ENCODE results near the gene CFAP92.

CFAP92 gene

GRCh38 chr3:129005526-129006303 is 11.8 kb upstream of the CFAP92 start:
- no peak for DNase-seq

GRCh38 chr3:129004639-129005295 is 10.9 kb upstream of the CFAP92 start:
- peak; percentile 15 for DNase-seq

GRCh38 chr3:129003578-129004112 is 9.8 kb upstream of the CFAP92 start:
- DNase-seq, result peak; percentile 89

GRCh38 chr3:129002573-129003569 is 9.0 kb upstream of the CFAP92 start:
- DNase-seq, result no peak

- DNase-seq, result peak; percentile 47
Measured at GRCh38 chr3:129001806-129002572, 8.1 kb upstream of the CFAP92 start.

- no peak for DNase-seq
Measured at GRCh38 chr3:129001101-129001805, 7.4 kb upstream of the CFAP92 start, which contains the start of gene EFCC1. TSS of gene EFCC1 (plus strand) at chr3:129001304. CDS start at chr3:129001629, 325 bp downstream.

- no peak for DNase-seq
Measured at GRCh38 chr3:129000742-129001100, 6.8 kb upstream of the CFAP92 start.

- DNase-seq, result no peak
Measured at GRCh38 chr3:128999102-128999501, 5.2 kb upstream of the CFAP92 start.

GRCh38 chr3:128998561-128998960 is 4.7 kb upstream of the CFAP92 start:
- peak; percentile 33 for DNase-seq

GRCh38 chr3:128997486-128998133 is 3.7 kb upstream of the CFAP92 start:
- no peak for DNase-seq

GRCh38 chr3:128996726-128997125 is 2.9 kb upstream of the CFAP92 start:
- DNase-seq, result no peak

GRCh38 chr3:128996200-128996599 is 2.3 kb upstream of the CFAP92 start:
- no peak for DNase-seq

- DNase-seq, result no peak
Measured at GRCh38 chr3:128995737-128996136, 1.9 kb upstream of the CFAP92 start.

- DNase-seq, result no peak
Measured at GRCh38 chr3:128994581-128995546, 988 bp upstream of the CFAP92 start.

GRCh38 chr3:128994173-128994512 is 267 bp upstream of the CFAP92 start:
- no peak for DNase-seq

GRCh38 chr3:128992926-128993460 is 883 bp downstream of the CFAP92 start:
- DNase-seq, result no peak

- DNase-seq, result no peak
Measured at GRCh38 chr3:128991355-128991895, 2.5 kb downstream of the CFAP92 start.

GRCh38 chr3:128988286-128988685 is 5.6 kb downstream of the CFAP92 start:
- no peak for DNase-seq
